Retinal pigment epithelial cell (primary cell): ENCODE measurements around the gene PIP4K2A.

Source experiments
- DNase-seq: peaks from one replicate; pipeline ENCODE4 v3.0.0-alpha.2; 2010; ENCODE audit warnings: low read depth
- H3K4me3 ChIP-seq: 2 replicates; pipeline ENCODE4 v1.5.1; 2011; ENCODE audit warnings: mild to moderate bottlenecking, low read length, control low read depth, moderate library complexity
- TF ChIP-seq, protein P1 (sequence below): conservative IDR thresholded peaks from 2 replicates; pipeline ENCODE4 v1.5.1; 2011; ENCODE audit warnings: low read depth, low read length, control low read depth, inconsistent platforms

The PIP4K2A gene

DNA sequence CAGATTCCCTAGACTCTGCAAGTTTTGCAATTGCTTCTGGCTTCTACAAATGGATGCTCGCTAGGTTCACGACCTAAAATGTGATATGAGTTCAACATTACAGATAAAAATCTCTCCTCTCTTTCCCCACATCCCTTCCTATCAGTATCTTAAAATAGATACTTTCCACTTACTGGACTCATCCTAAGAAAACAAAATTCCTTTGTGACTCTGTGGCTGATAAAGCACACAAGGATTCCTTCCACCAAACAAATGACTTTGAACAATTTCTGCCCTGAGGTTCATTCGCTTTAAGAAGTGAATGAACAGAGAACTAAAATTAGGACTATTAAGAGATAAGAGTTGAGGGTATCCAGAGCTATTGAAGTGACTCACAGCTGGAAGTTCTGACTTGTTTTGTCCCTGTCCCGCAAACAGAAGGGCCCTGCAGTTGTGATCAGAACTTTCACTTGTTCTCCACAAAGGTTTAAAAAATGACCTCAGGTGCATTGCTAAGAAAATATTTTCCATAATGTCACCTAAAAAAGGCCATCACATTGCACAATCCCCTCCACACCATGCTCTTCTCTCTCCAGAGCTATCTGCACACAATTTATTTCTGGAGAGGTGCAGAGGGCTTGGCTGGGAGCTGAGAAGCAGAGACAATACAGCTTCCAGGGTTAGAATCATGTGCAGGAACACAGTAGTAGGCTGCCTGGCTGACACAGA is 96.1 kb downstream of the PIP4K2A start:
- TF ChIP-seq, protein P1, sequence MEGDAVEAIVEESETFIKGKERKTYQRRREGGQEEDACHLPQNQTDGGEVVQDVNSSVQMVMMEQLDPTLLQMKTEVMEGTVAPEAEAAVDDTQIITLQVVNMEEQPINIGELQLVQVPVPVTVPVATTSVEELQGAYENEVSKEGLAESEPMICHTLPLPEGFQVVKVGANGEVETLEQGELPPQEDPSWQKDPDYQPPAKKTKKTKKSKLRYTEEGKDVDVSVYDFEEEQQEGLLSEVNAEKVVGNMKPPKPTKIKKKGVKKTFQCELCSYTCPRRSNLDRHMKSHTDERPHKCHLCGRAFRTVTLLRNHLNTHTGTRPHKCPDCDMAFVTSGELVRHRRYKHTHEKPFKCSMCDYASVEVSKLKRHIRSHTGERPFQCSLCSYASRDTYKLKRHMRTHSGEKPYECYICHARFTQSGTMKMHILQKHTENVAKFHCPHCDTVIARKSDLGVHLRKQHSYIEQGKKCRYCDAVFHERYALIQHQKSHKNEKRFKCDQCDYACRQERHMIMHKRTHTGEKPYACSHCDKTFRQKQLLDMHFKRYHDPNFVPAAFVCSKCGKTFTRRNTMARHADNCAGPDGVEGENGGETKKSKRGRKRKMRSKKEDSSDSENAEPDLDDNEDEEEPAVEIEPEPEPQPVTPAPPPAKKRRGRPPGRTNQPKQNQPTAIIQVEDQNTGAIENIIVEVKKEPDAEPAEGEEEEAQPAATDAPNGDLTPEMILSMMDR: no peak
- DNase-seq: no peak
- no peak overlapping the region for H3K4me3 ChIP-seq

DNA sequence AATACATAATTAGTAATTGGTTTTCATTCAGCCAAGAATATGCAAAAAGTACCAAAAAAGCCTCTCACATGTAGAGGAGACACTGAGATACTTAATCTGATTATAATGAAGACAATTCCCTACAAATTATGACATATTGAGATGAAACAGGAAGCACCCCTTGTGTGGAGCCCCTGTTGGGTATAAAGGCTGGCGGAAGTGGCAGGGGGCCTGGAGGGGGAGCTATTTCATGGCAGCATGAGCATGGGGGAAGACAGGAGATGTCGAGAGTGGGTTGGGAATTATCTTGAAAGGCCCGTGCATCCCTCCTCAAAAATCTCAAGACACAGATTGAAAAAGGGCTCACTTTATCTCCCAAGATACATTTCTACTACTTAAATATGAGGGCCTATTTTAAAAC is 96.9 kb downstream of the PIP4K2A start:
- TF ChIP-seq, protein P1: peak; percentile 20
- no peak for DNase-seq
- H3K4me3 ChIP-seq: no peak overlapping the region

DNA sequence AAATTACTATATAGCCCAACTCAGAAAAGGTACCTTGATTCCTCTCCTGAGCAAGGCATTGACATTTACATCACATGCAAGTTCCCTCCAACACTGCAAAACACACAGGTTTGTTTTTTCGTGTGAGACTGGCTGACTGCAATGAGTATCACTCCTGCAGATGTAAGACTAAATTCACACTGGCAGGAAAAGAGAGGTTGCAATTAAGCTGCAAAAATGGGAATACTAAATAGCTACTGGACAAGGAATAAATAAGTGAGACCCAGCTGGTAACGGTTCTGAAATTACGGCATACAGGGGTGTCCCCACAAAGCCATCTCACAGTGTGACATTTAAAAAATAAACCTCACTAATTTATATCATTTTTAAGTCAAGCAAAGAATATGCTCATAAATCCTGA is 97.3 kb downstream of the PIP4K2A start:
- no peak for DNase-seq
- no peak overlapping the region for H3K4me3 ChIP-seq
- TF ChIP-seq, protein P1: no peak

DNA sequence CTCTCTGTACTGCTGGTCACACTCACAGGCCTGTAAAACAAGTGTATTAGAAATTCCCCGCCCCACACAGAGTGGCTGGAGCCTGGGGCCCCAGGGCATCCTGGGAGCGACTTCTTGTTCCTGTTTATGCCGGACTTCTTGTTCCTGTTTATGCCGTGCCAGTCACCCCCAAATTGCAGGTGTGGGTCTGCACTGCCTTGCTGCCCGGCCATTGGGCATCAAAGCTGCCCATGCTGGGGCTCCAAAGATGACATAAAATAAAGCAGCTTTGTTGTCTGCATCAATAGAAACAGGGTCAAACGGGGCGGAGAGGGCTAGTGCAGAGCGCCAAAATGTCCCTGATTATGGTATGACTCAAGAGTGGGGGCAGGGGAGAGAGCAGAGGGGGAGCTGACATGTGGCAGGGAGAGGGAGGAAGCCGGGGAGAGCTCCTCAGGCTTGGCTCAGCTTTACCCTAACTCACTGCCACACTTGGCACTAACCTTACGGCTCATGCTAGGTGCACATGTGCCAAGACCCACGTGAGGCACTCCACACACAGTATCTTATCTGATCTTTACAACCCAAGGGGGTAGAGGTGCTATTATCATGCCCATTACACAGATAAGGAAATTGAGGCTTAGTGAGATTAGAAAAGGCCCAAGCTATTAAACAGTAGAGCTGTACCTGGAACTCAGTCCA is 98.4 kb downstream of the PIP4K2A start:
- peak; percentile 51 for DNase-seq
- TF ChIP-seq, protein P1: no peak
- no peak overlapping the region for H3K4me3 ChIP-seq

DNA sequence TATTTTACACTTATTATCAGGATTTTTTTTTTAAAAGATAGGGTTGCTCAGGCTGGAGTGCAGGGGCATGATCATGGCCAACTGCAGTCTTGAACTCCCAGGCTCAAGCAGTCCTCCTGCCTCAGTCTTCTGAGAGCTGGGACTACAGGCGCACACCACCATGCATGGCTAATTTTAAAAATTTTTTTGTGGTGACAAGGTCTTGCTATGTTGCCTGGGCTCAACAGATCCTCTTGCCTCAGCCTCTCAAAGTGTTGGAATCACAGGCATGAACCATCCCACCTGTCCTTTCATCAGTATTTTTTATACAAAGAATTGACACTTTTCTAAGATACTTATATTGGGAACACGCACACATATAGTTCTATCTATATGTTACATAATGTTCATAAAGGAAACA is 99.3 kb downstream of the PIP4K2A start:
- no peak overlapping the region for H3K4me3 ChIP-seq
- no peak for DNase-seq
- TF ChIP-seq, protein P1: no peak

DNA sequence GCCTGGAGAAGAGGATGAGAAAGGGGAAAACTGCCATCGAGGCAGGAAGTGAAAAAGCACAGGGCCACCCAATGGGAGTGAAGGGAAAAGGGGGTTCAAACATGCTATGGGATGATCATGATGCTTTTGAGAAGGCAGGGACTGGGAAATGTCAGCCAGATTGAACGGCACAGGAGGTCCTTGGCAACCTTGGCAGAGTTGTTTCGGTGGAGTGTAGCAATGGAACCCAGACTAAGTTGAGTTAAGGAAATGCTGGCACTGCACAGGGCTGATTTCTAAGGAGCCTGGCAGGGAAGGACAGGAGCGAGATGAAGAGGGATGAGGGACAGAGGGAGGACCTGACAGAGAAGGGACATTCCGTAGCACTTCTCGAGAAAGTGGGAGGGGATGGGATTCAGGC is 101.4 kb downstream of the PIP4K2A start:
- TF ChIP-seq, protein P1: no peak
- DNase-seq: no peak
- no peak overlapping the region for H3K4me3 ChIP-seq

DNA sequence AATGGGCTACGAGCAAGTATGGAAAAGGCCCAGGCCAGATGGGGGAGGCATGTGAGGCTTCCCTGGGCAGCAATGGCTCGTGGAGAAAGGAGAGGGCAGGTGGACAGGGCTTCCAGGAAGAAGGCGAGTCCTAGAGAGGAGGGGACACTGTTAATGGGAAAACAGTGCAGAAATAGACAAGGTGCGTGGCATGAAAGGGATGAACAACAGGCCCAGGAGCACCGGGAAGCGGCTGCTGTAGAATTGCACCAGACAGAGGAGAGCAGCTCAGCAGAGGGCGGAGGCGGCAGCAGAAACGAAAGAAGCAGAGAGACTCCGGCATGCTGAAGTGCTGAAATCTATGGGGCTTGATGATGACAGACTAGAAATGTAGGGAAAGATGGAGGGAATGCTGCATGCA is 102.1 kb downstream of the PIP4K2A start:
- DNase-seq: no peak
- no peak overlapping the region for H3K4me3 ChIP-seq
- TF ChIP-seq, protein P1: no peak
